Activated T-cell treated with anti-CD3 and anti-CD28 coated beads for 24 hours (primary cell): ENCODE data around the gene PHACTR1.
"Not testable (repeated sequence)": the region's sequence is repeated elsewhere in the genome, so short reads cannot be mapped to it uniquely, and the experiment has no call there.

Experiments used
- DNase-seq: peaks from one replicate; pipeline ENCODE4 v3.0.0-alpha.2; 2020; ENCODE audit warnings: low read depth

PHACTR1 gene

GRCh38 chr6:13239530-13240455 is 523.2 kb downstream of the PHACTR1 start:
- no peak for DNase-seq

GRCh38 chr6:13241364-13241763 is 524.8 kb downstream of the PHACTR1 start:
- no peak for DNase-seq

- no peak for DNase-seq
Observed at GRCh38 chr6:13242178-13242577, 525.6 kb downstream of the PHACTR1 start.

GRCh38 chr6:13242590-13242989 is 526.0 kb downstream of the PHACTR1 start:
- DNase-seq = no peak

- DNase-seq = no peak
Observed at GRCh38 chr6:13243033-13243432, 526.5 kb downstream of the PHACTR1 start.

- not testable (repeated sequence) for DNase-seq
Observed at GRCh38 chr6:13243745-13244144, 527.2 kb downstream of the PHACTR1 start.

GRCh38 chr6:13247627-13248026 is 531.1 kb downstream of the PHACTR1 start:
- DNase-seq = no peak

GRCh38 chr6:13248053-13248452 is 531.5 kb downstream of the PHACTR1 start:
- no peak for DNase-seq

GRCh38 chr6:13248584-13248985 is 532.0 kb downstream of the PHACTR1 start:
- no peak for DNase-seq

- DNase-seq = no peak
Observed at GRCh38 chr6:13248994-13249393, 532.4 kb downstream of the PHACTR1 start.

- DNase-seq = no peak
Observed at GRCh38 chr6:13249817-13250216, 533.2 kb downstream of the PHACTR1 start.

GRCh38 chr6:13250703-13251102 is 534.1 kb downstream of the PHACTR1 start:
- DNase-seq = no peak

- no peak for DNase-seq
Observed at GRCh38 chr6:13251242-13251641, 534.7 kb downstream of the PHACTR1 start.

GRCh38 chr6:13252790-13253189 is 536.2 kb downstream of the PHACTR1 start:
- no peak for DNase-seq

- no peak for DNase-seq
Observed at GRCh38 chr6:13253272-13253671, 536.7 kb downstream of the PHACTR1 start.

- DNase-seq = no peak
Observed at GRCh38 chr6:13256266-13257001, 539.9 kb downstream of the PHACTR1 start.

GRCh38 chr6:13259393-13259792 is 542.8 kb downstream of the PHACTR1 start:
- no peak for DNase-seq

GRCh38 chr6:13260101-13260598 is 543.6 kb downstream of the PHACTR1 start:
- DNase-seq = no peak

GRCh38 chr6:13260831-13261230 is 544.3 kb downstream of the PHACTR1 start:
- DNase-seq = no peak

GRCh38 chr6:13261464-13261994 is 545.0 kb downstream of the PHACTR1 start:
- no peak for DNase-seq

- no peak for DNase-seq
Observed at GRCh38 chr6:13262302-13263230, 546.0 kb downstream of the PHACTR1 start.

- no peak for DNase-seq
Observed at GRCh38 chr6:13263669-13264068, 547.1 kb downstream of the PHACTR1 start.
